H1 (cell line): ENCODE measurements around the gene IL16. TPM values are rescaled to one million over a fixed set of nuclear protein-coding genes. Genes with fewer than 3 reads are reported as not detected.

Source experiments
- polyA plus RNA-seq, 7 experiments: library from polyadenylated mRNA; depleted of rRNA in 3 of 7; stranded (reverse) in 5 of 7; unstranded in 2 of 7; fragments of >200 nt in 5 of 7; fragments of 200-250 nt in 2 of 7; gene quantifications; 1 replicate in 5 of 7; 2 replicates in 1 of 7; 4 replicates in 1 of 7; pipeline versions ENCODE4 v1.2.1 to v1.2.3, GENCODE V29; 2011 to 2013; ENCODE audit warnings: missing spikeins in 2 of 7, mixed read lengths in 2 of 7
- total RNA-seq: library from RNA; stranded (reverse); fragmentation: NEBNext Ultra II Directional; extraction: Animal tissue kit (Norgen Biotek cat#: 25700); gene quantifications from 2 replicates; pipeline ENCODE4 v1.2.1, GENCODE V29; 2021

The IL16 gene
- total and polyA plus RNA-seq, 2 of the 8 experiments (the other 6 are each of a cell fraction or from before 2014, with no cell fraction given), result 0.03 to 0.09 TPM

Other genes starting within 250 kb of the IL16 start
- 28.3 and 30.2 TPM in 2 replicates for gene MESD, start 207.1 kb upstream of the IL16 start, total RNA-seq
- 9.0 and 11.0 TPM in 2 replicates for gene MESD, start 207.1 kb upstream of the IL16 start, polyA plus RNA-seq (2011; rRNA removed)
- gene TLNRD1, start 196.0 kb upstream of the IL16 start, total RNA-seq, result 19.8 and 20.5 TPM in 2 replicates
- 12.2 and 15.5 TPM in 2 replicates for gene TLNRD1, start 196.0 kb upstream of the IL16 start, polyA plus RNA-seq (2011; rRNA removed)
- gene CFAP161, start 62.6 kb upstream of the IL16 start, total RNA-seq, result not detected in 2 replicates
- gene CFAP161, start 62.6 kb upstream of the IL16 start, polyA plus RNA-seq (2011; rRNA removed), result 0.05 TPM in 1 of 2 replicates, not detected in the other
- 5.5 and 5.8 TPM in 2 replicates for gene STARD5, start 127.3 kb downstream of the IL16 start, total RNA-seq
- 10.0 and 10.4 TPM in 2 replicates for gene STARD5, start 127.3 kb downstream of the IL16 start, polyA plus RNA-seq (2011; rRNA removed)
- not detected in 2 replicates for gene TMC3, start 177.3 kb downstream of the IL16 start, total RNA-seq
- gene TMC3, start 177.3 kb downstream of the IL16 start, polyA plus RNA-seq (2011; rRNA removed), result not detected in 2 replicates